ENCODE results near the gene USE1. TPM values are rescaled to one million over a fixed set of nuclear protein-coding genes. Genes with fewer than 3 reads are reported as not detected.

Gene USE1
- total RNA-seq, 1 experiment from 2014 or later, result 26.2 TPM

GRCh38 chr19:17268754-17269153 lies 53.6 kb downstream of the USE1 start:
- ATAC-seq (no peak), DNase-seq (ENCODE audit: low read depth, low spot score) (no peak)
- Histone ChIP-seq H3K27ac (ENCODE audit: low read length) (no peak overlapping the region), H3K4me1 (ENCODE audit: control insufficient read depth, insufficient read depth, low read length) (no peaks in the 10 kb centered on the region), H3K36me3 (ENCODE audit: control insufficient read depth, insufficient read depth, low read length) (peaks cover 4% of the 10 kb centered on the region; the same call in 1 of the 2 replicates), H3K27me3 (ENCODE audit: control insufficient read depth, insufficient read depth, low read length) (no peaks in the 10 kb centered on the region), H3K4me3 (ENCODE audit: low read depth in 2 of 2, low read length in 2 of 2) (peak overlapping the region in 1 of 2 experiments; percentile 100; a peak in 1 of 4 replicates), H3K9me3 (ENCODE audit: control insufficient read depth, insufficient read depth, low read depth, low read length) (no peaks in the 10 kb centered on the region)
- BruUV-seq (replicated peaks), result no TSS peak
- intact Hi-C loops (cut with micrococcal nuclease; ENCODE audit: unreplicated experiment), result no loop called here
- ChIA-PET POLR2A (no interaction called here), CTCF (no interaction called here)
- in situ Hi-C loops (cut with HindIII; ENCODE audit: low pct_unique_long_range_greater_than_20kb, low sequenced_read_pairs), result no loop called here
- TF ChIP-seq TCF7L2 (IDR thresholded peaks at IDR 0.05; ENCODE audit: low read depth, low read length), result no peak
- no peak for TF ChIP-seq POLR2AphosphoS5 (IDR thresholded peaks at IDR 0.05; ENCODE audit: low read depth, low read length)
- no peak for TF ChIP-seq CTCF (IDR thresholded peaks at IDR 0.05)
- TF ChIP-seq SIN3A (IDR thresholded peaks at IDR 0.05; ENCODE audit: borderline replicate concordance, insufficient read depth, low read depth, low read length), result no peak
- TF ChIP-seq REST (IDR thresholded peaks at IDR 0.05; ENCODE audit: insufficient read depth in 1 of 2, low read depth in 2 of 2, low read length in 1 of 2), result no peak

Other genes starting within 250 kb of the USE1 start
- 2.0 TPM for gene CPAMD8, start 188.5 kb upstream of the USE1 start, total RNA-seq (2021; ENCODE audit: unreplicated experiment)
- gene HAUS8, start 139.9 kb upstream of the USE1 start, total RNA-seq (2021; ENCODE audit: unreplicated experiment), result 18.2 TPM
- 79.4 TPM for gene MYO9B, start 139.6 kb upstream of the USE1 start, total RNA-seq (2021; ENCODE audit: unreplicated experiment)
- 37.1 TPM for gene OCEL1, start 10.9 kb downstream of the USE1 start, total RNA-seq (2021; ENCODE audit: unreplicated experiment)
- gene NR2F6, start 30.6 kb downstream of the USE1 start, total RNA-seq (2021; ENCODE audit: unreplicated experiment), result 173 TPM
- gene USHBP1, start 49.4 kb downstream of the USE1 start, total RNA-seq (2021; ENCODE audit: unreplicated experiment), result not detected
- gene BABAM1, start 52.1 kb downstream of the USE1 start, total RNA-seq (2021; ENCODE audit: unreplicated experiment), result 79.5 TPM
- gene ANKLE1, start 66.5 kb downstream of the USE1 start, total RNA-seq (2021; ENCODE audit: unreplicated experiment), result 1.1 TPM
- gene ABHD8, start 88.1 kb downstream of the USE1 start, total RNA-seq (2021; ENCODE audit: unreplicated experiment), result 19.6 TPM
- gene MRPL34, start 90.5 kb downstream of the USE1 start, total RNA-seq (2021; ENCODE audit: unreplicated experiment), result 87.7 TPM
- gene DDA1, start 94.2 kb downstream of the USE1 start, total RNA-seq (2021; ENCODE audit: unreplicated experiment), result 56.0 TPM
- 13.5 TPM for gene ANO8, start 119.5 kb downstream of the USE1 start, total RNA-seq (2021; ENCODE audit: unreplicated experiment)
- 35.3 TPM for gene GTPBP3, start 122.2 kb downstream of the USE1 start, total RNA-seq (2021; ENCODE audit: unreplicated experiment)
- 0.08 TPM for gene PLVAP, start 162.0 kb downstream of the USE1 start, total RNA-seq (2021; ENCODE audit: unreplicated experiment)
- 0.51 TPM for gene CCDC194, start 178.8 kb downstream of the USE1 start, total RNA-seq (2021; ENCODE audit: unreplicated experiment)
- gene BST2, start 190.3 kb downstream of the USE1 start, total RNA-seq (2021; ENCODE audit: unreplicated experiment), result 11.8 TPM
- 42.1 TPM for gene MVB12A, start 204.7 kb downstream of the USE1 start, total RNA-seq (2021; ENCODE audit: unreplicated experiment)
- gene TMEM221, start 233.3 kb downstream of the USE1 start, total RNA-seq (2021; ENCODE audit: unreplicated experiment), result 0.39 TPM
- gene NXNL1, start 245.6 kb downstream of the USE1 start, total RNA-seq (2021; ENCODE audit: unreplicated experiment), result not detected

Data from Panc1 (cell line).